Skeletal muscle tissue (tissue), 4 donors: Measurements from ENCODE around the gene TBC1D12. TPM values are rescaled to one million over a fixed set of nuclear protein-coding genes. Genes with fewer than 3 reads are reported as not detected.

Experiments used
- H3K27ac ChIP-seq: one replicate; pipeline ENCODE4 v1.7.0; 2013; ENCODE audit warnings: mild to moderate bottlenecking, low read depth, low read length, inconsistent platforms
- H3K27me3 ChIP-seq, 3 donors: one replicate each; pipeline ENCODE4 v1.7.0; 2013; ENCODE audit warnings: low read length in 3 of 3; ENCODE audit not compliant: control insufficient read depth in 3 of 3, insufficient read depth in 3 of 3
- H3K36me3 ChIP-seq, 3 donors: one replicate each; pipeline ENCODE4 v1.7.0; 2013; ENCODE audit warnings: low read length in 3 of 3; ENCODE audit not compliant: control insufficient read depth in 3 of 3, insufficient read depth in 3 of 3
- H3K4me1 ChIP-seq, 3 donors: one replicate each; pipeline ENCODE4 v1.7.0; 2013; ENCODE audit warnings: low read length in 3 of 3, mild to moderate bottlenecking in 3 of 3; ENCODE audit not compliant: control insufficient read depth in 3 of 3, insufficient read depth in 3 of 3
- H3K4me3 ChIP-seq, 3 donors: one replicate each; pipeline ENCODE4 v1.7.0; 2013; ENCODE audit warnings: low read length in 3 of 3
- H3K9ac ChIP-seq, 3 donors: one replicate each; pipeline ENCODE4 v1.7.0; 2013; ENCODE audit warnings: low read length in 3 of 3, mild to moderate bottlenecking in 3 of 3, moderate library complexity in 2 of 3, low read depth in 1 of 3
- H3K9me3 ChIP-seq, 3 donors: one replicate each; pipeline ENCODE4 v1.7.0; 2013; ENCODE audit warnings: low read length in 3 of 3; ENCODE audit not compliant: control insufficient read depth in 3 of 3
- total RNA-seq: library from RNA; depleted of rRNA; stranded (reverse); fragments of >200 nt; gene quantifications from one replicate; pipeline ENCODE4 v1.2.3, GENCODE V29; 2014
- donor health status: Osteomylitis.

Gene TBC1D12
- total RNA-seq, 1 donor from 2014 or later, result 17.7 TPM

DNA sequence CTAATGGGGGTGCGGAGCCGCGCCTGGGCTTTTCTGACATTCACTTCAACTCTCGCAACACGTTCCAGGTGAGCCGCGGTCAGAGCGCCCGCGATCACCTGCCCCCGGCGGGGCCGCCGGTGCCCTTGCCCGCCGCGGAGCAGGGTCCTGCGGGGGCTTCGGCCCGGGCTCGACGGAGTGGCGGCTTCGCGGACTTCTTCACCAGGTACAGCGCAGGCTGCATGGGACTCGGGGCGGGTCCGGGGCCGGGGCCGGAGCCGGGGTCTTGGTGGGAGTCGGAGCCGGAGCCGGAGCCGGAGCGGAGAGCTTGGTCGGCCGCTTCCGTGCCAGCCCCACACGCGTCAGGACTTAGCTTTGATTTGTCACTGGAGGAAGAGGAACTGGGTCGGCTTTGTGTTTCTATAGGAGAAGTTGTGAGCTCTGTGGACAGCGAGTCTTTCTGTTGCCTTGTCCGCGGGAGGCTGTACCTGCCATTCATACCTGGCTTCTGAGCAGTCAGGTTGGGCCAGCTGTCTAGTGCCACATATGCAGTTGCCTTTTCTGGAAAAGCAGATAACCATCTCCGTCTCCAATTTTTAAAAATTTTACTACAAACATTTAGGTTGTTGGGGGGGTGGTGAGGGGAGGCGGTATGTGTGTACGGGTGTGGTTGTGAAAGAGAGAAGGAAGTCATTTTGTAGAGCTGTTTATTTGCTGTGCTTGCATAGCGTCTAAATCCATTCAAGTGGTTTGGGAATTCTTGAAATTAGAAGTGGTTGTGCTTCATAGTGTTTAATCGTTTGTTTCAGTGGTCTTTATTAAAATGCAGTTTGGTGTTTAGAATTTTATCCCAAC is 1.3 kb downstream of the TBC1D12 start:
- Histone ChIP-seq H3K36me3 (no peaks in the 10 kb centered on the region), H3K9ac (peak overlapping the region; percentile 83 to 89 (median 89)), H3K9me3 (no peaks in the 10 kb centered on the region), H3K27ac (peak overlapping the region; percentile 90), H3K27me3 (no peaks in the 10 kb centered on the region), H3K4me1 (peaks cover 0 to 12% (median 3%) of the 10 kb centered on the region in 3 donors), H3K4me3 (peak overlapping the region; percentile 50 to 94 (median 87))

DNA sequence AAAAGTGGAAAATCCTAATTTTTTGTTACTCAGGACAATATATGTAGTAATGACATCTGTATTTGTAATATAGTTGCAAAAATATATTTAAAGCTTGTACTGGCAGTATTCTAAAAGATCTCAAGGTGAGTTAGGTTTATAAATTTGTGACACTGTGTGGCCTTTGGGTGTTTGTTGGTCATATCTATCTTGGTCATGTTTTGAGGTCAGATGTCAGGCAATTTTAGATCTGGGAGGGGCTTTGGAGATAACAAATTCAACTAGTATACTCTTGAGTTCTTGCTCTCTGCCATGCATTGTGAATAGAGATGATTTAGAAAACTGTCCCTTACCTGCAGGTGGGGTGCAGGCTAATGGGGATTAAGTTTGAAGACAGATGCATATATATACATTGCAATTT is 3.1 kb downstream of the TBC1D12 start:
- Histone ChIP-seq H3K27ac (no peak overlapping the region), H3K9me3 (no peaks in the 10 kb centered on the region), H3K4me3 (no peak overlapping the region), H3K36me3 (no peaks in the 10 kb centered on the region), H3K27me3 (no peaks in the 10 kb centered on the region), H3K4me1 (peaks cover 3 to 12% (median 3%) of the 10 kb centered on the region in 3 donors), H3K9ac (no peak overlapping the region)

DNA sequence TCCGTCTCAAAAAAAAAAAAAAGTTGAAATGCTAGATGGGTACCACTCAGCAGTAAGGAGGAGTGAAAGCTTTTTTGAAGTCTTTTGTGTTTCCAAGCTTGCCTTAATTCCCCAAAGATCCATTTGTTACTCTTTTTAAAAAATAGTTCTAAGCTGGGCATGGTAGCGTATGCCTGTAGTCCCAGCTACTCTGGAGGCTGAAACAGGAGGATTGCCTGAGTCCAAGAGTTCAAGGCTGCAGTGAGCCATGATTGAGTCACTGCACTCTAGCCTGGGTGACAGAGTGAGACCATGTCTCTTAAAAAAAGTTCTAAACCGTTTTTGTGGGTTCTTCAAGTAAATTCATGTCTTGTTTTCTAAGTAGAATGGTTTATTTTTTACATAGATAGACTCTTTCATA is 5.3 kb downstream of the TBC1D12 start:
- no peak overlapping the region for H3K4me3 ChIP-seq
- no peaks in the 10 kb centered on the region for H3K9me3 ChIP-seq
- no peaks in the 10 kb centered on the region for H3K36me3 ChIP-seq
- H3K4me1 ChIP-seq, result peaks cover 3 to 12% (median 3%) of the 10 kb centered on the region in 3 donors
- no peaks in the 10 kb centered on the region for H3K27me3 ChIP-seq
- no peak overlapping the region for H3K9ac ChIP-seq
- H3K27ac ChIP-seq, result no peak overlapping the region

DNA sequence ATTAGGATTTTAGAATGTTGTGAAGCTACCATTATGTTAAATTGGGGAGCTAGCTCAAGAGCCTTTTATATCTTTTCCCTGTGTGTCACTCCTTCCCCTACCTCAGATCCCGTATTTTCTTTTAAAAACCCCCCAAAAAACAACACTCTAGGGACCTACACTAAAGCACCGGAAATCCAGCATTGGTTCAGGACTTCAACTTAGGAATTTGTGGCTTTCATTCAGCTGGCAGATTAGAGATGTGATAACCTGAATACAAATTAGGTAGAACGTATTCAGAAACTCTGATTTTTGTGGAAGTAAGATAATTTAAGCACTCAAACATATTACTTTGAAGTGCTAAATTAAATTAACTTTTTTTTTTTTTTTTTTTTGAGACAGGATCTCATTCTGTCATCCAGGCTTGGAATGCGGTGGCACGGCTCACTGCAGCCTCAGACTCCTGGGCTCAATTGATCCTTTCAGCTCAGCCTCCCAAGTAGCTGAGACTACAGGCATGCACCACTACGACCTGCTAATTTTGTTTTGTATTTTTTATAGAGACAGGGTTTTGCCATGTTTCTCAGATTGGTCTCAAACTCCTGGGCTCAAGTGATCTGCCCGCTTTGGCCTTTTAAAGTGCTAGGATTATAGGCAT is 6.8 kb downstream of the TBC1D12 start:
- Histone ChIP-seq H3K36me3 (no peaks in the 10 kb centered on the region), H3K27ac (no peak overlapping the region), H3K4me3 (no peak overlapping the region), H3K4me1 (peaks cover 3 to 12% (median 8%) of the 10 kb centered on the region in 3 donors), H3K9me3 (no peaks in the 10 kb centered on the region), H3K27me3 (no peaks in the 10 kb centered on the region), H3K9ac (no peak overlapping the region)

DNA sequence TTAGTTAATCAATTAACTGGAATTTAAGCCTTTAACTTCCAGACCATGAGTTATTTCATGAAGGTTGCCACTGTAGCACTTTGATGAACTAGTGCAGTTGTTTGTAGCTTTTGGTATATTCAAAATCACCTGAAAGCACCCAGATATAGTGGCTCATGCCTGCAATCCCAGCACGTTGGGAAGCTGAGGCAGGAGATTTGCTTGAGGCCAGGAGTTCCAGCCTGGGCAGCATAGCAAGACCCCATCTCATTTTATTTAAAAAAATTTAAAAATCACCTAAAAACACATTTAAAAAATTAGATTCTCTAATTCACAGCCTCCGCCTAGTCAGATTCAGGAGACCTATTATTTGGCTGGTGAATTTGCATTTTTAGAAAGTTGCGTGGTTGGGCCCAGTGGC is 9.0 kb downstream of the TBC1D12 start:
- Histone ChIP-seq H3K4me1 (peaks cover 3 to 4% (median 3%) of the 10 kb centered on the region in 3 donors), H3K9ac (no peak overlapping the region), H3K27me3 (no peaks in the 10 kb centered on the region), H3K9me3 (no peaks in the 10 kb centered on the region), H3K27ac (no peak overlapping the region), H3K36me3 (no peaks in the 10 kb centered on the region), H3K4me3 (no peak overlapping the region)

DNA sequence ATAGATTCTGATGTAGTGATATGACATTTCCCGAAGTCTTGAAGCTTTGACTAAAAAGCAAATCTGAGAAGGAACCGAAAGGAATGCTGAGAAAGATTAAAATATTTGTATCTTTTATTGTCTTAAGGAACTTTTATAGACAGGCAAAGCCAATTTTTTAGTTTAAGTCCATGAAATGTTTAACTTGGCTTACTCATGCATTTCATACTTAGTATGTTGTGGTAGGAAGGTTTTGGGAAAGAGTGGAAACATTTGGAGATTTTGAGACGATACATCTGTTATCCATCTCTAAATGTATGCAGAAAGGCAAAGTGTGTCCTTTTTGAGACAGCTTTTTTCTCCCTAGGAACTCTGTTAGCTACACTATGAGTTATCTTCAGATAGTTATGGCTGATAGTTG is 10.1 kb downstream of the TBC1D12 start:
- H3K4me1 ChIP-seq, result peaks cover 3 to 4% (median 3%) of the 10 kb centered on the region in 3 donors
- no peaks in the 10 kb centered on the region for H3K27me3 ChIP-seq
- no peak overlapping the region for H3K4me3 ChIP-seq
- no peaks in the 10 kb centered on the region for H3K9me3 ChIP-seq
- no peak overlapping the region for H3K27ac ChIP-seq
- H3K36me3 ChIP-seq, result no peaks in the 10 kb centered on the region
- no peak overlapping the region for H3K9ac ChIP-seq

DNA sequence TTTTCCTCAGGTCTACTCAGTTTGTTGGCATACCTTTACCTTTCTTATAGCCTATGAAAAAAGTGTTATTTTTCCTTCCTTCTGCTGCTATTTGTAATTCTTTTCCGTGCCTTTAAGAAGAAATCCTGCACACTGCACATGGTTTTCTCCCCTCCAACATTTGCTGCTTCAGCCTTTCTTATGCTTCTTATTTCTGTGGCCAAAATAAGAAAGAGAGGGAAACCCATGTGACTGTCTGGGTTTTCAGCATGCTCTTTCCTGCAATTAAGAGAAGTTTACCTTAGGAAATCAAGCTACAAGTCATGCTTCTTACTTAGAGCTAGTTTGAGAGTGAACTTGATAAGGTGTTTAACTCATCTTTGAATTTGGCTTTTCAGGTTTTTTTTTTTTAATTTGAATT is 11.0 kb downstream of the TBC1D12 start:
- Histone ChIP-seq H3K36me3 (no peaks in the 10 kb centered on the region), H3K4me1 (peaks cover 3 to 4% (median 3%) of the 10 kb centered on the region in 3 donors), H3K27ac (no peak overlapping the region), H3K4me3 (no peak overlapping the region), H3K27me3 (no peaks in the 10 kb centered on the region), H3K9me3 (no peaks in the 10 kb centered on the region), H3K9ac (no peak overlapping the region)

DNA sequence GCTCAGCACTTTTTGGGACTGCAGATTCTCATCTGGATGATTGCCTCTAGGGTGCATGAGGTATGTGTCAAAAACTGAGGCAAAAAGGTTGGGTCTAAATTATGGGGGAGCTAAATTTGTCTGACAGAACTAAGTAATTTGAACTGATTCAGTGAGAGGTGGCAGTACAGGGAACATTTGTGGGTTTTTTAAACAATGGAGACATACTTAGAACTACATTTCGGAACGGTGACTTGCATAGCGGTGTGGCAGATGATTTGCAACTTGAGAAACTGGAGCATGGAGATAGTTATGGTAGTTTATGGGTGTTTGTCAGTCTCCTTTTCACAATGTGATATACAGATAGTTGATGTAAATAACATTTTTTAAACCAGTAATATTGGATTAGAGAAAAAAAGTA is 14.6 kb downstream of the TBC1D12 start:
- Histone ChIP-seq H3K36me3 (no peaks in the 10 kb centered on the region), H3K4me1 (peaks cover 0 to 4% (median 3%) of the 10 kb centered on the region in 3 donors), H3K4me3 (no peak overlapping the region), H3K9ac (no peak overlapping the region), H3K27me3 (no peaks in the 10 kb centered on the region), H3K9me3 (no peaks in the 10 kb centered on the region), H3K27ac (no peak overlapping the region)

DNA sequence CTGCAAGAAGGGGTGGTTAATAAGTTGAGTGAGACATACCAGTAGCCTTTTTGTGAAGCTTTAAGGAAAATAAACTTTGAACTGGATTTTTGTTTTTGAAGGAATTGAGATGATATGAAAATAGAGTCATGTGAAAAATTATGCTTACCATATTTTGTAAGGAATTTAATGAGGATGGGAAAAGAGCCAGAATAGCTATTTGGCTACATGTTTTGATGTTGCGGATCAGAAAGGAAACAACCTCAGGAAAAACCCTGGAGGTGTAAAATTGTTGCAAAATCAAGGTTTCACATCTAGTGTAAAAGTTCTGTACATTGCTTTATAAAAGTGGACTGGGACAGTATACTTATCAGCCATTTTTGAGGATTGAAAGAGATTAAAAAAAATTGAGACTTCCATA is 15.0 kb downstream of the TBC1D12 start:
- no peak overlapping the region for H3K27ac ChIP-seq
- no peak overlapping the region for H3K4me3 ChIP-seq
- H3K4me1 ChIP-seq, result peaks cover 0 to 4% (median 3%) of the 10 kb centered on the region in 3 donors
- H3K9me3 ChIP-seq, result no peaks in the 10 kb centered on the region
- H3K36me3 ChIP-seq, result no peaks in the 10 kb centered on the region
- no peak overlapping the region for H3K9ac ChIP-seq
- H3K27me3 ChIP-seq, result no peaks in the 10 kb centered on the region

DNA sequence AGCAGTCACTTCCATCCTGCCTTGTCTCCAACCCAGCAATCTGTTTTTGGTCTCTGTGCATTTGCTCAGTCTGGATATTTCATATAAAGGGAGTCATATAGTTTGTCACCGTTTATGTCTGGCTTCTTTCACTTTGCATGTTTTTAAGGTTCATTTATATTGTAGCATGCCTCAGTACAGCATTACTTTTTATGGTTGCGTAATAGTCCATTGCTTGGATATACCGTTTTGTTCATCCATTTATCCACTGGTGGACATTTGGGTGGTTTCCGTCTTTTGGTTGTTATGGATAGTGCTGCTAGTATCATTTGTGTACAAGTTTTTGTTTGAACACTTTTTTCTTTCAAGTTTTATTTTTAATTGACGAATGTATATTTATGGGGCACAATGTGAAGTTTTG is 18.2 kb downstream of the TBC1D12 start:
- Histone ChIP-seq H3K4me1 (no peaks in the 10 kb centered on the region), H3K36me3 (no peaks in the 10 kb centered on the region), H3K27me3 (no peaks in the 10 kb centered on the region), H3K9me3 (no peaks in the 10 kb centered on the region), H3K4me3 (no peak overlapping the region), H3K9ac (no peak overlapping the region), H3K27ac (no peak overlapping the region)
